IPS DF 19.7 (cell line): ENCODE results near the gene CHD5.
A peak's percentile ranks its signal among the peaks of the same experiment; 100 is the strongest.

Experiments used
- DNase-seq: peaks from one replicate; pipeline ENCODE4 v3.0.0-alpha.2; 2013; ENCODE audit warnings: low read depth, low spot score

CHD5 gene

GRCh38 chr1:6154525-6155319 is 25.4 kb downstream of the CHD5 start:
- no peak for DNase-seq

GRCh38 chr1:6152882-6153281 is 27.2 kb downstream of the CHD5 start:
- DNase-seq: no peak

DNA sequence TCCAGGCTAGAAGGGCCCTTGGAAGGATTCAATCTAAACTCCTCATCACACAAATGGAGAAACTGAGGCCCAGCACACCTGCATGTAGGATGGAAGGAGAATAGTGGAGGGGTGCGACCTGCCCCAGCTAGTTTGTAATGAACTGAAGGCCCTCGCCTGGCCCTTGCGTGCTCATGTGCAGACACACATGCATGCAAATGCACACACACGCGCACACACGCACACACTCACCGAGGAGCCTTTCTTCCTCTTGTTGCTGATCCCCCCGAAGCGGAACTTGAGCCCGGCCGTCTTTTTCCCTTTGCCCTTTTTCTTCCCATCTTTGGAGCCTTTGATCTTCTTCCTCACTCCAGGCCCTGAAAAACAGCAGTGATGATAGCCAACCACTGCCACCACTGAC is 27.9 kb downstream of the CHD5 start:
- no peak for DNase-seq

GRCh38 chr1:6151291-6151822 is 28.8 kb downstream of the CHD5 start:
- no peak for DNase-seq

- no peak for DNase-seq
These were observed 29.8 kb downstream of the CHD5 start for GRCh38 chr1:6150006-6150938.

DNA sequence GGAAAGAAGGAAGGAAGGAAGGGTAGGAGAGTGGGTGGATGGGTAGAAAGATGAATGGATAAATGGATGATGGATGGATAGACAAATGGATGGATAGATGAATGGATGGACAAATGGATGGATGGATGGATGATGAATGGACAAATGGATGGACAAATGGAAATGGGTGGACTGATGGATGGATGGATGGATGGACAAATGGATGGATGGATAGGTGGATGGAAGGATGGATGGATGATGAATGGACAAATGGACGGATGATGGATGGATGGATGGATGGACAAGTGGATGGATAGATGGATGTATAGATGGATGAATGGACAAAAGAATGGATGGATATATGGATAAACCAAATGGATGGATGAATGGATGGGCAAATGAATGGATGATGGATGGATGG is 30.5 kb downstream of the CHD5 start:
- DNase-seq: no peak

- DNase-seq: peak; percentile 65
These were observed 31.5 kb downstream of the CHD5 start for GRCh38 chr1:6148497-6149241.

- DNase-seq: no peak
These were observed 34.2 kb downstream of the CHD5 start for GRCh38 chr1:6145864-6146410.

DNA sequence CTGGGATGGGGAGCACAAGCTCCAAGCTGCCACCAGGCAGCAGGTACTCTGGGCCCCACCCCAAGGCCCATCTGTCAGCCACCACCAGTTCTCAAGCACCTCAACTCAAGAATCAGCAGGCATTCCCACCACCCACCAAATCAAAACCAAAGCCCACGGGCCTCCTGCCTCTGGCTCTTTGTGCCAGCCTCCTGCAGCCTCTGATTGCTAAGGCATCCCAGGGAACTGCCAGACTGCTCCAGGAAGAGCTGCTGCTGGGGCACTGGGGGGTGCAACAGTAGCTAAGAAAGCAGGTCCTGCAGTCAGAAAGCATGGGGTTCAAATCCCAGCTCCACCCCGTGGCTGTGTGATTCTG is 34.7 kb downstream of the CHD5 start:
- DNase-seq: no peak

GRCh38 chr1:6144647-6145395 is 35.3 kb downstream of the CHD5 start:
- no peak for DNase-seq

- DNase-seq: no peak
These were observed 35.9 kb downstream of the CHD5 start for GRCh38 chr1:6144175-6144574.

GRCh38 chr1:6143395-6143794 is 36.7 kb downstream of the CHD5 start:
- no peak for DNase-seq

DNA sequence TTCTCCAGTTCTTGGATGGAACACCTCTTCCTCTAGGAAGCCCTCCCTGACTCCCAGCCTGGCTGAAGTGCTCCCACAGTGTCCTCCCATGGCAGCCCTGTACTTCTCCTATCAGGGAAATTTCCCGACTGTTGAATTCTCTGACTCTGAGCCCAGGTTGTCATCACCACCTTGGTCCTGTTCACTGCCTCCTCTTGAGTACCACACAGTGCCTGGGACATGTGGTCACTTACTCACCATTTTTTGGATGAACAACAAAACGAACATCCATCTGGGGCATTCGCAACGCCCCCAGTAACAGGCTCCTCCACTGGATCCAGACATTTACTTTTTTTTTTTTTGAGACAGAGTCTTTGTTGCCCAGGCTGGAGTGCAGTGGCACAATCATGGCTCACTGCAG is 37.4 kb downstream of the CHD5 start:
- no peak for DNase-seq

- no peak for DNase-seq
These were observed 38.0 kb downstream of the CHD5 start for GRCh38 chr1:6142036-6142621.

GRCh38 chr1:6141592-6141991 is 38.5 kb downstream of the CHD5 start:
- DNase-seq: no peak

DNA sequence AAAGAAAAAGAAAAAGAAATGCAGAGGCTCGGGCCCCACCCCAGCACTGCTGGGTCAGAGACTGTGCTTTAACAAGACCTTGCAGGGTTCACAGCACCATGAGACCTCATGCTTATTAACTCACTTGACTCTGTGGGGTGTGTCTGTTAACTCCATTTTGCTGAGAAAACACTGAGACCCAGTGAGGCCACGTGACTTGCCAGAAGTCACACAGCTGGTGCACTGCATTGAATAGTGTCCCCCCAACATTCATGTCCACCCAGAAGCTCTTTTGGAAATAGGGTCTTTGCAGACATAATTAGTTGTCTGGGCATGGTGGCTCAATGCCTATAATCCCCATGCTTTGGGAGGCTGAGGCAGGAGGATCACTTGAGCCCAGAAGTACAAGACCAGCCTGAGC is 39.7 kb downstream of the CHD5 start:
- DNase-seq: no peak

DNA sequence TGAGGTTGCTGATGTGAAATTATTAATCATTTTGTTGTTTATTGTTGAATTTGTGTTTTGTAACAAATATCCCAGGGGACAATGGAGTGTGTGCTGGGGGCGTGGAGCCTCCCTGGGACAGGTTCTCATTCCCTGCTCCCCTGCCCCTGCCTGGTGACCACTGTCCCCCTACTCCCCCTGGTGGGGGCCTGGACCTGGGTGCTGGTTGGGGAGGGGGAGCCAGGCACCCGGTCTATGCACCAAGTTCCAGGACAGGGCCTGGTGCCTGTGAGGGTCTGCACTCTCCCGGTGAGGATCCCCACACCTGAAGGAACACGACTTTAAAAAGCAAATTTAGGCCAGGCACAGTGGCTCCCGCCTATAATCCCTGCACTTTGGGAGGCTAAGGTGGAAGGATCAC is 42.4 kb downstream of the CHD5 start:
- no peak for DNase-seq

- no peak for DNase-seq
These were observed 43.5 kb downstream of the CHD5 start for GRCh38 chr1:6136516-6137220.

- no peak for DNase-seq
These were observed 45.2 kb downstream of the CHD5 start for GRCh38 chr1:6134741-6135510.
